A549 (cell line): ENCODE measurements around the gene SP100.

Experiments
- CHD2 ChIP-seq: fragments of 150-350 bp; IDR thresholded peaks from 2 replicates; pipeline ENCODE4 v1.6.1; 2014; ENCODE audit warnings: low read length; ENCODE audit not compliant: partially characterized antibody
- EHMT2 ChIP-seq: fragments of 200-600 bp; sonication (generic); IDR thresholded peaks from 2 replicates; pipeline ENCODE4 v1.6.1; 2016; ENCODE audit warnings: antibody characterized with exemption, low read depth, mild to moderate bottlenecking, moderate library complexity
- POLR2A ChIP-seq: IDR thresholded peaks from 2 replicates; pipeline ENCODE4 v1.6.1; 2012; ENCODE audit warnings: mild to moderate bottlenecking, low read length

DNA sequence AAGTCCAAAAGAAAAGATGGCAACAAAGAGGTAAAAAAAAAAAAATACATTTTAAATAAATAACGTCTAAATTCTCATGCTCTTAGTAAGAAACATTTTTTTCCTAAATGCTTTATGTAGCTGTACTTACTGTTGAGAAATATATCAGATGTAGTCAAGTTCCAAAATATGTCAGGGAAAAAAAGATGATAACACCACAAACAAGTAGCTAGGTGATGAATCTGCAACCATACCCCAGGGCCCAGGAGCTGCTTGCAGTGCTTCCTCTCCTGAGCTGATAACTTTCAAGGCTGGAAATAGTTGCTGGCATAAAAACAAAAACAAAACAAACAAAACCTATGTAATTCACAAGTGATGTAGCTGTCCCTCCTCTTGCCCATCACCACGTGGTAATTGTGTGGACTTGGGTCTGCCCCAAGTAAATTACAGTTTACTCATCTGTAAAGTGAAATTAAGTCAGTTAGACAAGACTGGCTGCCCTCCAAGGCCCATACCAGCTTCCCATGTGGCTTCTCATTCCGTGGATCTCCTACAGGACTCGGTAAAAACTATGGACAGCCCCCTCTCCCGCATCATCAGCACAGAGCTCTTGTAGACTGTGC, 82.6 kb downstream of the SP100 start:
- TF ChIP-seq POLR2A (no peak), EHMT2 (no peak), CHD2 (no peak)
